Fibroblast of mammary gland (primary cell): ENCODE results near the gene ATRNL1.

ENCODE experiments used
- DNase-seq: peaks from one replicate; pipeline ENCODE4 v3.0.0-alpha.2; 2010; ENCODE audit warnings: low read depth
- H3K4me3 ChIP-seq: 2 replicates; pipeline ENCODE4 v1.5.1; 2011; ENCODE audit warnings: low read depth, mild to moderate bottlenecking, low read length, moderate library complexity; ENCODE audit not compliant: control insufficient read depth
- CTCF ChIP-seq: conservative IDR thresholded peaks from 2 replicates; pipeline ENCODE4 v1.5.1; 2011; ENCODE audit warnings: low read depth, low read length, inconsistent platforms; ENCODE audit not compliant: control insufficient read depth, insufficient read depth

The ATRNL1 gene

GRCh38 chr10:115871855-115872254 is 778.7 kb downstream of the ATRNL1 start:
- TF ChIP-seq CTCF: no peak
- no peak for DNase-seq
- no peak overlapping the region for H3K4me3 ChIP-seq

DNA sequence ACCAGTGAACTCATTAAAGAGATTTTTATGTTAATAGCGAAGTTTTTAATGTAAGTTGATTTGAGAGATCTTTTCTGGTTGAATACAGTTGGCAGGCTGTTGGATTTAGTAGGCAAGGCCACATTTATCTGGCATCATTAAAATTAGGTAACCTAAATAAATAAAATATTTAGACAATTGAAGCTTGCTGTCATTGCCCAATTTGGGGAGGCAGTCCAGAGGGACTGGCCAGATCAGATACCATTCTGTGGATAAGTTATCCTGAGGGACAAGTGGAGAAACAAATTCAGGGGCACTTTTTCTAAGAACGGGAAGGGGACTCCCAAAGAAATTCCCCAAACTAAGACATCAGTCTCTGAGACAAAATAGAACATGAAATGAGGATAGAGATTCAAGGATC is 782.0 kb downstream of the ATRNL1 start:
- TF ChIP-seq CTCF: no peak
- no peak for DNase-seq
- no peak overlapping the region for H3K4me3 ChIP-seq

GRCh38 chr10:115879372-115880089 is 786.4 kb downstream of the ATRNL1 start:
- no peak for DNase-seq
- no peak overlapping the region for H3K4me3 ChIP-seq
- no peak for TF ChIP-seq CTCF

GRCh38 chr10:115882021-115882420 is 788.9 kb downstream of the ATRNL1 start:
- no peak overlapping the region for H3K4me3 ChIP-seq
- no peak for DNase-seq
- no peak for TF ChIP-seq CTCF

GRCh38 chr10:115883372-115883771 is 790.2 kb downstream of the ATRNL1 start:
- no peak for TF ChIP-seq CTCF
- DNase-seq: no peak

GRCh38 chr10:115884331-115884730 is 791.2 kb downstream of the ATRNL1 start:
- H3K4me3 ChIP-seq: no peak overlapping the region
- DNase-seq: no peak
- TF ChIP-seq CTCF: no peak

More at GRCh38 chr10:115883372-115883771, 790.2 kb downstream of the ATRNL1 start:
- H3K4me3 ChIP-seq: no peak overlapping the region
